ENCODE measurements around the gene PAPPA2.

DNA sequence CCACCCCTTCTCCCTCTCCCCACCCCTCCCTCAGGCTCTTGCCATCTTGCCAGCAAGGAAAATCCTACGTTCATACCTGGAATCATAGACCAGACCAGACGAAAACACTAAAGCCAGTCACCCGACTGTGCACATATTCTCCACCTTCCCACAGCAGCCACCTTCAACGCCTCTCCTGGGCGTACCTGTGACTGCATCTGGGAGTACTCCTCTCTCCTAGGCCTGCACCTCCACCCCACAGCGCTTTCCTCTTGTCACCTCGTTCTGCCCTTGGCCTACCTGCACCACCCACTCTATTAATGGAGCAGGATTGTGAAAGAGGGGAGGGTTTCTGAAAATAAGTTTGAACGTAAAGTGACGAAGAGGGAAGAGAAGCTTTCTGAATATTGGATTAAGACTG is 17.8 kb downstream of the PAPPA2 start:
- no peak for TF ChIP-seq POLR2AphosphoS5 (IDR thresholded peaks at IDR 0.05)
- TF ChIP-seq, protein P1, sequence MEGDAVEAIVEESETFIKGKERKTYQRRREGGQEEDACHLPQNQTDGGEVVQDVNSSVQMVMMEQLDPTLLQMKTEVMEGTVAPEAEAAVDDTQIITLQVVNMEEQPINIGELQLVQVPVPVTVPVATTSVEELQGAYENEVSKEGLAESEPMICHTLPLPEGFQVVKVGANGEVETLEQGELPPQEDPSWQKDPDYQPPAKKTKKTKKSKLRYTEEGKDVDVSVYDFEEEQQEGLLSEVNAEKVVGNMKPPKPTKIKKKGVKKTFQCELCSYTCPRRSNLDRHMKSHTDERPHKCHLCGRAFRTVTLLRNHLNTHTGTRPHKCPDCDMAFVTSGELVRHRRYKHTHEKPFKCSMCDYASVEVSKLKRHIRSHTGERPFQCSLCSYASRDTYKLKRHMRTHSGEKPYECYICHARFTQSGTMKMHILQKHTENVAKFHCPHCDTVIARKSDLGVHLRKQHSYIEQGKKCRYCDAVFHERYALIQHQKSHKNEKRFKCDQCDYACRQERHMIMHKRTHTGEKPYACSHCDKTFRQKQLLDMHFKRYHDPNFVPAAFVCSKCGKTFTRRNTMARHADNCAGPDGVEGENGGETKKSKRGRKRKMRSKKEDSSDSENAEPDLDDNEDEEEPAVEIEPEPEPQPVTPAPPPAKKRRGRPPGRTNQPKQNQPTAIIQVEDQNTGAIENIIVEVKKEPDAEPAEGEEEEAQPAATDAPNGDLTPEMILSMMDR (IDR thresholded peaks at IDR 0.05) = no peak
- TF ChIP-seq POLR2A (IDR thresholded peaks at IDR 0.05) = no peak
- no peak for TF ChIP-seq EP300 (IDR thresholded peaks at IDR 0.05)
